Left lung (tissue), 10 donors: Measurements from ENCODE around the gene TTLL3. TPM values are rescaled to one million over a fixed set of nuclear protein-coding genes. Genes with fewer than 3 reads are reported as not detected.

Experiments
- ATAC-seq: fragments of 200-7000 bp; cut with Tn5 transposase; one replicate; pipeline ENCODE4 v1.9.1; 2020; ENCODE audit warnings: moderate library complexity
- DNase-seq, 4 donors: peaks; one replicate each; pipeline ENCODE4 v3.0.0-alpha.2; 2013 to 2020
- H3K27ac ChIP-seq, 2 donors: fragments of 200-600 bp; sonication (generic) in 1 of 2; one replicate each; pipeline versions ENCODE4 v1.5.0 to v1.8.0; 2020 to 2021
- H3K27me3 ChIP-seq, 2 donors: fragments of 200-600 bp; sonication (generic) in 1 of 2; one replicate each; pipeline versions ENCODE4 v1.5.0 to v1.8.0; 2020 to 2021
- H3K36me3 ChIP-seq, 2 donors: fragments of 200-600 bp; sonication (generic) in 1 of 2; one replicate each; pipeline versions ENCODE4 v1.5.0 to v1.8.0; 2020 to 2021
- H3K4me1 ChIP-seq, 2 donors: fragments of 200-600 bp; one replicate each; pipeline ENCODE4 v1.8.0; 2021
- H3K4me3 ChIP-seq, 2 donors: fragments of 200-600 bp; sonication (generic) in 1 of 2; one replicate each; pipeline versions ENCODE4 v1.5.0 to v1.8.0; 2020 to 2021; ENCODE audit warnings: mild to moderate bottlenecking in 1 of 2
- H3K9me3 ChIP-seq, 2 donors: fragments of 200-600 bp; sonication (generic) in 1 of 2; one replicate each; pipeline versions ENCODE4 v1.5.0 to v1.8.0; 2020 to 2021
- CTCF ChIP-seq, 2 donors: fragments of 200-600 bp; sonication (generic) in 1 of 2; IDR thresholded peaks; one replicate each; pipeline versions ENCODE4 v1.5.0 to v1.8.0; 2021; ENCODE audit warnings: antibody characterized with exemption in 2 of 2
- intact Hi-C, 2 donors: fragments of 100-400 bp; cut with DNase I; formaldehyde crosslinking; loops; one replicate each; pipeline versions ENCODE4 v1.11.2 to v1.14.2; 2022
- polyA plus RNA-seq, 6 donors: library from polyadenylated mRNA; unstranded; fragments of 120-200 nt; gene quantifications; one replicate each; pipeline ENCODE4 v1.2.1, GENCODE V29; 2013; ENCODE audit not compliant: insufficient read length in 6 of 6
- total RNA-seq, 2 donors: library from RNA; stranded (reverse); fragmentation: NEBNext Ultra II Directional; extraction: Animal tissue kit (Norgen Biotek cat#: 25700); gene quantifications; one replicate each; pipeline ENCODE4 v1.2.1, GENCODE V29; 2021
- donor health status: DM: no; HTN: yes; CAD: no.
- donor health status: DM: no; HTN: no; CAD: no.

Gene TTLL3
- total and polyA plus RNA-seq, 8 donors, result 30.5 to 103 (median 88.6) TPM

GRCh38 chr3:9855594-9855993, 45.5 kb downstream of the TTLL3 start:
- no peaks in the 10 kb centered on the region for H3K27me3 ChIP-seq
- H3K4me3 ChIP-seq, result no peak overlapping the region
- DNase-seq, result no peak
- no peaks in the 10 kb centered on the region for H3K9me3 ChIP-seq
- H3K27ac ChIP-seq, result no peak overlapping the region
- H3K36me3 ChIP-seq, result no peaks in the 10 kb centered on the region
- no peaks in the 10 kb centered on the region for H3K4me1 ChIP-seq
- TF ChIP-seq CTCF (IDR thresholded peaks at IDR 0.05), result no peak
- intact Hi-C loops, result no loop called here
- no peak for ATAC-seq

GRCh38 chr3:9859530-9860025, 49.5 kb downstream of the TTLL3 start:
- Histone ChIP-seq H3K27ac (no peak overlapping the region), H3K9me3 (no peaks in the 10 kb centered on the region), H3K27me3 (no peaks in the 10 kb centered on the region), H3K4me1 (peaks cover 10 to 24% of the 10 kb centered on the region in 2 donors), H3K4me3 (no peak overlapping the region), H3K36me3 (no peaks in the 10 kb centered on the region)
- no peak for TF ChIP-seq CTCF (IDR thresholded peaks at IDR 0.05)
- DNase-seq (no peak), ATAC-seq (no peak)
- intact Hi-C loops, result no loop called here

- no peaks in the 10 kb centered on the region for H3K9me3 ChIP-seq
- no peaks in the 10 kb centered on the region for H3K27me3 ChIP-seq
- no peak for TF ChIP-seq CTCF (IDR thresholded peaks at IDR 0.05)
- H3K4me3 ChIP-seq, result no peak overlapping the region
- no peak overlapping the region for H3K27ac ChIP-seq
- H3K4me1 ChIP-seq, result peaks cover 14 to 29% of the 10 kb centered on the region in 2 donors
- DNase-seq (no peak), ATAC-seq (no peak)
- intact Hi-C loops, result no loop called here
- no peaks in the 10 kb centered on the region for H3K36me3 ChIP-seq
These were observed 51.1 kb downstream of the TTLL3 start for GRCh38 chr3:9861201-9861600.

- no peaks in the 10 kb centered on the region for H3K9me3 ChIP-seq
- intact Hi-C loops, result no loop called here
These were observed 51.6 kb downstream of the TTLL3 start for GRCh38 chr3:9861626-9862130.

More at GRCh38 chr3:9861626-9862130, 51.6 kb downstream of the TTLL3 start:
- Histone ChIP-seq H3K4me1 (peaks cover 17 to 29% of the 10 kb centered on the region in 2 donors), H3K36me3 (no peaks in the 10 kb centered on the region), H3K27ac (no peak overlapping the region), H3K27me3 (no peaks in the 10 kb centered on the region), H3K4me3 (no peak overlapping the region)
- TF ChIP-seq CTCF (IDR thresholded peaks at IDR 0.05), result no peak
- DNase-seq (no peak), ATAC-seq (no peak)
